ENCODE data around the gene DDX25.

GRCh38 chr11:125958872-125959400 is 54.6 kb downstream of the DDX25 start:
- TF ChIP-seq EZH2 (IDR thresholded peaks at IDR 0.05; ENCODE audit: low read length, unreplicated experiment): no peak
- TF ChIP-seq CTCF (conservative IDR thresholded peaks at IDR 0.05; ENCODE audit: low read depth, low read length): no peak
- no peak for TF ChIP-seq EZH2phosphoT487 (IDR thresholded peaks at IDR 0.05; ENCODE audit: borderline replicate concordance, low read length)
